SK-N-SH treated with all-trans-retinoic acid at 6 μM for 48 hours (cell line): ENCODE measurements around the gene NRL.

ENCODE experiments used
- ATAC-seq: fragments of 200-7000 bp; cut with Tn5 transposase; 3 replicates; pipeline ENCODE4 v1.9.1; 2020; ENCODE audit warnings: mild to moderate bottlenecking, moderate library complexity
- ARNTL ChIP-seq: fragments of 450-650 bp; formaldehyde crosslinking; IDR thresholded peaks from 2 replicates; pipeline ENCODE4 v1.5.0; 2020; ENCODE audit warnings: low read depth, mild to moderate bottlenecking, moderate library complexity, borderline replicate concordance
- BACH2 ChIP-seq: fragments of 250-450 bp; sonication (Bioruptor Pico); IDR thresholded peaks from 2 replicates; pipeline ENCODE4 v1.9.0; 2021; ENCODE audit warnings: mild to moderate bottlenecking, borderline replicate concordance
- CSDC2 ChIP-seq: fragments of 250-450 bp; sonication (Bioruptor Pico); IDR thresholded peaks from 2 replicates; pipeline ENCODE4 v1.5.0; 2020; ENCODE audit warnings: mild to moderate bottlenecking, moderate library complexity
- CSRNP3 ChIP-seq: fragments of 250-450 bp; sonication (Bioruptor Pico); IDR thresholded peaks from 2 replicates; pipeline ENCODE4 v1.5.1; 2021; ENCODE audit warnings: mild to moderate bottlenecking, moderate library complexity
- ESRRG ChIP-seq: fragments of 250-450 bp; sonication (Bioruptor Pico); IDR thresholded peaks from 2 replicates; pipeline ENCODE4 v1.6.1; 2021; ENCODE audit warnings: mild to moderate bottlenecking
- GLIS3 ChIP-seq: fragments of 250-450 bp; sonication (Bioruptor Pico); IDR thresholded peaks from 2 replicates; pipeline ENCODE4 v1.5.0; 2020; ENCODE audit warnings: mild to moderate bottlenecking, moderate library complexity
- ISL1 ChIP-seq: fragments of 250-450 bp; sonication (Bioruptor Pico); IDR thresholded peaks from 2 replicates; pipeline ENCODE4 v2.1.2; 2022; ENCODE audit warnings: mild to moderate bottlenecking, moderate library complexity
- OSR1 ChIP-seq: fragments of 250-450 bp; sonication (Bioruptor Pico); IDR thresholded peaks from 2 replicates; pipeline ENCODE4 v1.8.0; 2022; ENCODE audit warnings: moderate library complexity, mild to moderate bottlenecking, inconsistent platforms
- PATZ1 ChIP-seq: fragments of 250-450 bp; sonication (Bioruptor Pico); IDR thresholded peaks from 2 replicates; pipeline ENCODE4 v1.8.0; 2020; ENCODE audit warnings: mild to moderate bottlenecking, moderate library complexity, borderline replicate concordance
- POU6F1 ChIP-seq: fragments of 250-450 bp; sonication (Bioruptor Pico); IDR thresholded peaks from 2 replicates; pipeline ENCODE4 v1.8.0; 2021; ENCODE audit warnings: low read depth, mild to moderate bottlenecking, moderate library complexity, borderline replicate concordance
- RARB ChIP-seq: fragments of 250-450 bp; sonication (Bioruptor Pico); IDR thresholded peaks from 2 replicates; pipeline ENCODE4 v1.8.0; 2021; ENCODE audit warnings: mild to moderate bottlenecking, moderate library complexity
- SNAI2 ChIP-seq: fragments of 250-450 bp; sonication (Bioruptor Pico); IDR thresholded peaks from 2 replicates; pipeline ENCODE4 v1.5.0; 2020; ENCODE audit warnings: mild to moderate bottlenecking, moderate library complexity
- TCF4 ChIP-seq: fragments of 250-450 bp; sonication (Bioruptor Pico); IDR thresholded peaks from 2 replicates; pipeline ENCODE4 v1.8.0; 2021; ENCODE audit warnings: mild to moderate bottlenecking, moderate library complexity, borderline replicate concordance
- TOX ChIP-seq: fragments of 250-450 bp; sonication (Bioruptor Pico); IDR thresholded peaks from 2 replicates; pipeline ENCODE4 v1.8.0; 2021; ENCODE audit warnings: mild to moderate bottlenecking, moderate library complexity, borderline replicate concordance
- TSHZ2 ChIP-seq: fragments of 250-450 bp; sonication (Bioruptor Pico); IDR thresholded peaks from 2 replicates; pipeline ENCODE4 v1.5.0; 2020; ENCODE audit warnings: mild to moderate bottlenecking, moderate library complexity
- ZC3H10 ChIP-seq: fragments of 250-450 bp; sonication (Bioruptor Pico); IDR thresholded peaks from 2 replicates; pipeline ENCODE4 v1.5.1; 2021; ENCODE audit warnings: mild to moderate bottlenecking, moderate library complexity
- ZFP3 ChIP-seq: fragments of 250-450 bp; sonication (Bioruptor Pico); IDR thresholded peaks from 2 replicates; pipeline ENCODE4 v1.5.0; 2020; ENCODE audit warnings: mild to moderate bottlenecking, moderate library complexity
- ZFP30 ChIP-seq: fragments of 450-650 bp; formaldehyde crosslinking; IDR thresholded peaks from 2 replicates; pipeline ENCODE4 v1.5.0; 2022; ENCODE audit warnings: mild to moderate bottlenecking, moderate library complexity
- ZNF565 ChIP-seq: fragments of 450-650 bp; formaldehyde crosslinking; conservative IDR thresholded peaks from 2 replicates; pipeline ENCODE4 v1.5.0; 2020; ENCODE audit warnings: low read depth, mild to moderate bottlenecking, moderate library complexity
- ZNF70 ChIP-seq: fragments of 450-650 bp; formaldehyde crosslinking; IDR thresholded peaks from 2 replicates; pipeline ENCODE4 v1.5.0; 2020; ENCODE audit warnings: mild to moderate bottlenecking, moderate library complexity
- ZNF8 ChIP-seq: fragments of 450-650 bp; formaldehyde crosslinking; IDR thresholded peaks from 2 replicates; pipeline ENCODE4 v1.5.0; 2020; ENCODE audit warnings: mild to moderate bottlenecking, moderate library complexity

Gene NRL

GRCh38 chr14:24070285-24071143 lies 44.2 kb downstream of the NRL start:
- no peak for ATAC-seq
- no peak for TF ChIP-seq ISL1
- no peak for TF ChIP-seq ZNF70 (CRISPR knock-in tag)
- TF ChIP-seq PATZ1 (CRISPR knock-in tag), result no peak
- TF ChIP-seq BACH2 (CRISPR knock-in tag), result no peak
- TF ChIP-seq RARB (CRISPR knock-in tag), result no peak
- no peak for TF ChIP-seq ARNTL (CRISPR knock-in tag)
- TF ChIP-seq ZFP3, result no peak
- no peak for TF ChIP-seq TOX (CRISPR knock-in tag)
- TF ChIP-seq CSDC2 (CRISPR knock-in tag), result no peak
- TF ChIP-seq POU6F1 (CRISPR knock-in tag), result no peak
- no peak for TF ChIP-seq SNAI2
- no peak for TF ChIP-seq TSHZ2 (CRISPR knock-in tag)
- TF ChIP-seq ZFP30 (CRISPR knock-in tag), result no peak
- TF ChIP-seq ZNF565 (CRISPR knock-in tag), result no peak

- ATAC-seq, result no peak
- TF ChIP-seq BACH2 (CRISPR knock-in tag) (no peak), SNAI2 (no peak), ZC3H10 (CRISPR knock-in tag) (no peak), PATZ1 (CRISPR knock-in tag) (no peak), ZFP3 (no peak), ZFP30 (CRISPR knock-in tag) (no peak), ISL1 (no peak), TOX (CRISPR knock-in tag) (no peak), OSR1 (CRISPR knock-in tag) (no peak), ARNTL (CRISPR knock-in tag) (no peak), ESRRG (no peak), GLIS3 (no peak), ZNF565 (CRISPR knock-in tag) (no peak), ZNF8 (CRISPR knock-in tag) (no peak), ZNF70 (CRISPR knock-in tag) (no peak), CSRNP3 (no peak), TCF4 (CRISPR knock-in tag) (no peak)
- TF ChIP-seq, all 23 proteins: peak for 0
Observed at GRCh38 chr14:24069411-24069735, 45.4 kb downstream of the NRL start.
